Mesendoderm (in vitro differentiated cells): ENCODE results near the gene RFX3.

Experiments
- DNase-seq: peaks from one replicate; pipeline ENCODE4 v3.0.0; 2013
- H2AK5ac ChIP-seq: 2 replicates; pipeline ENCODE4 v1.6.1; 2013; ENCODE audit warnings: low read length, inconsistent platforms
- H2BK120ac ChIP-seq: 2 replicates; pipeline ENCODE4 v1.6.1; 2013; ENCODE audit warnings: low read depth, mild to moderate bottlenecking, low read length, moderate library complexity, mixed read lengths
- H2BK15ac ChIP-seq: replicated peaks from 2 replicates; pipeline ENCODE4 v1.6.1; 2013; ENCODE audit warnings: low read depth, mild to moderate bottlenecking, moderate library complexity
- H2BK5ac ChIP-seq: 2 replicates; pipeline ENCODE4 v1.6.1; 2013; ENCODE audit warnings: low read length, inconsistent platforms
- H3K18ac ChIP-seq: 2 replicates; pipeline ENCODE4 v1.6.1; 2013; ENCODE audit warnings: mild to moderate bottlenecking, low read length, mixed read lengths
- H3K23ac ChIP-seq: one replicate; pipeline ENCODE4 v1.6.1; 2013; ENCODE audit warnings: low read length
- H3K27ac ChIP-seq: 2 replicates; pipeline ENCODE4 v1.5.1; 2013; ENCODE audit warnings: low read depth, mild to moderate bottlenecking, inconsistent platforms, low read length, moderate library complexity
- H3K27me3 ChIP-seq: 2 replicates; pipeline ENCODE4 v1.6.1; 2013; ENCODE audit warnings: low read length, control low read depth, mild to moderate bottlenecking, inconsistent platforms; ENCODE audit not compliant: insufficient read depth, poor library complexity
- H3K36me3 ChIP-seq: 2 replicates; pipeline ENCODE4 v1.6.1; 2013; ENCODE audit warnings: low read length, inconsistent platforms; ENCODE audit not compliant: control insufficient read depth, insufficient read depth
- H3K4ac ChIP-seq: one replicate; pipeline ENCODE4 v1.6.1; 2013; ENCODE audit warnings: low read depth, mild to moderate bottlenecking, low read length, moderate library complexity
- H3K4me1 ChIP-seq: 2 replicates; pipeline ENCODE4 v1.6.1; 2013; ENCODE audit warnings: low read depth, low read length, inconsistent platforms; ENCODE audit not compliant: control insufficient read depth
- H3K4me2 ChIP-seq: 2 replicates; pipeline ENCODE4 v1.6.1; 2013; ENCODE audit warnings: low read length
- H3K4me3 ChIP-seq: 2 replicates; pipeline ENCODE4 v1.5.1; 2013; ENCODE audit warnings: mild to moderate bottlenecking, low read length
- H3K56ac ChIP-seq: one replicate; pipeline ENCODE4 v1.6.1; 2013; ENCODE audit warnings: low read length
- H3K79me1 ChIP-seq: 2 replicates; pipeline ENCODE4 v1.6.1; 2013; ENCODE audit warnings: low read length, inconsistent platforms
- H3K79me2 ChIP-seq: 2 replicates; pipeline ENCODE4 v1.6.1; 2013; ENCODE audit warnings: mild to moderate bottlenecking, low read length; ENCODE audit not compliant: control insufficient read depth, insufficient read depth
- H3K9ac ChIP-seq: 2 replicates; pipeline ENCODE4 v1.6.1; 2013; ENCODE audit warnings: low read length, inconsistent platforms
- H4K5ac ChIP-seq: one replicate; pipeline ENCODE4 v1.6.1; 2013; ENCODE audit warnings: low read length
- H4K8ac ChIP-seq: one replicate; pipeline ENCODE4 v1.6.1; 2013; ENCODE audit warnings: low read depth, mild to moderate bottlenecking, control low read depth, low read length, moderate library complexity
- WGBS: extraction: QIAGEN DNeasy Blood & Tissue Kit; methylation state at CpG from one replicate; pipeline ENCODE4 v1.1.7; 2013; ENCODE audit warnings: low lambda C conversion rate, missing lambda C conversion rate; ENCODE audit not compliant: insufficient coverage; ENCODE audit errors: extremely low coverage; 5-methylcytosine and 5-hydroxymethylcytosine counted together

The RFX3 gene

GRCh38 chr9:3224931-3225330 lies 300.9 kb downstream of the RFX3 start:
- Histone ChIP-seq H4K5ac (no peak overlapping the region), H3K4ac (no peak overlapping the region), H3K27me3 (no peaks in the 10 kb centered on the region), H3K79me2 (no peaks in the 10 kb centered on the region), H3K4me2 (no peak overlapping the region), H3K4me3 (no peak overlapping the region), H3K27ac (no peak overlapping the region), H2BK5ac (no peak overlapping the region), H3K18ac (no peak overlapping the region), H2AK5ac (no peak overlapping the region), H2BK15ac (no peak overlapping the region), H3K56ac (no peak overlapping the region), H3K36me3 (no peaks in the 10 kb centered on the region), H3K9ac (no peak overlapping the region), H4K8ac (no peak overlapping the region), H2BK120ac (no peak overlapping the region), H3K79me1 (no peaks in the 10 kb centered on the region), H3K4me1 (no peaks in the 10 kb centered on the region), H3K23ac (no peak overlapping the region)
- no CpG with 5 or more reads among the region's 7 CpGs for WGBS
- no peak for DNase-seq

GRCh38 chr9:3215658-3216057 lies 310.1 kb downstream of the RFX3 start:
- H2BK5ac ChIP-seq = no peak overlapping the region
- no peaks in the 10 kb centered on the region for H3K79me2 ChIP-seq
- no peak overlapping the region for H3K4me2 ChIP-seq
- no peak overlapping the region for H3K27ac ChIP-seq
- H3K4ac ChIP-seq = no peak overlapping the region
- no peaks in the 10 kb centered on the region for H3K36me3 ChIP-seq
- no peak overlapping the region for H4K5ac ChIP-seq
- no peak overlapping the region for H2AK5ac ChIP-seq
- H3K23ac ChIP-seq = no peak overlapping the region
- H3K9ac ChIP-seq = no peak overlapping the region
- no peak overlapping the region for H3K56ac ChIP-seq
- H3K18ac ChIP-seq = no peak overlapping the region
- no peak overlapping the region for H3K4me3 ChIP-seq
- H3K4me1 ChIP-seq = no peaks in the 10 kb centered on the region
- no CpG with 5 or more reads among the region's 1 CpG for WGBS
- DNase-seq = peak; percentile 5
- no peak overlapping the region for H4K8ac ChIP-seq
- H2BK15ac ChIP-seq = no peak overlapping the region
- no peaks in the 10 kb centered on the region for H3K79me1 ChIP-seq
- no peaks in the 10 kb centered on the region for H3K27me3 ChIP-seq
- no peak overlapping the region for H2BK120ac ChIP-seq

GRCh38 chr9:3214741-3215140 lies 311.1 kb downstream of the RFX3 start:
- H2AK5ac ChIP-seq = no peak overlapping the region
- H3K4me3 ChIP-seq = no peak overlapping the region
- H3K18ac ChIP-seq = no peak overlapping the region
- H4K8ac ChIP-seq = no peak overlapping the region
- no peak overlapping the region for H2BK120ac ChIP-seq
- no peak overlapping the region for H2BK15ac ChIP-seq
- no peak overlapping the region for H3K4me2 ChIP-seq
- no peaks in the 10 kb centered on the region for H3K79me1 ChIP-seq
- H3K4me1 ChIP-seq = no peaks in the 10 kb centered on the region
- H3K56ac ChIP-seq = no peak overlapping the region
- H3K23ac ChIP-seq = no peak overlapping the region
- H2BK5ac ChIP-seq = no peak overlapping the region
- no peak overlapping the region for H3K4ac ChIP-seq
- no peak overlapping the region for H4K5ac ChIP-seq
- no CpG with 5 or more reads among the region's 4 CpGs for WGBS
- no peak overlapping the region for H3K9ac ChIP-seq
- no peak overlapping the region for H3K27ac ChIP-seq
- no peaks in the 10 kb centered on the region for H3K79me2 ChIP-seq
- H3K36me3 ChIP-seq = no peaks in the 10 kb centered on the region
- no peak for DNase-seq
- H3K27me3 ChIP-seq = no peaks in the 10 kb centered on the region

- H3K4me3 ChIP-seq = no peak overlapping the region
- H3K4me1 ChIP-seq = no peaks in the 10 kb centered on the region
- no peak overlapping the region for H3K56ac ChIP-seq
- no peak overlapping the region for H2BK15ac ChIP-seq
- H4K8ac ChIP-seq = no peak overlapping the region
- no peaks in the 10 kb centered on the region for H3K79me1 ChIP-seq
- no peaks in the 10 kb centered on the region for H3K79me2 ChIP-seq
- H3K18ac ChIP-seq = no peak overlapping the region
- H3K27ac ChIP-seq = no peak overlapping the region
- no peak overlapping the region for H3K9ac ChIP-seq
- no peak overlapping the region for H3K4ac ChIP-seq
- no CpG with 5 or more reads among the region's 1 CpG for WGBS
- H4K5ac ChIP-seq = no peak overlapping the region
- H3K27me3 ChIP-seq = no peaks in the 10 kb centered on the region
- no peaks in the 10 kb centered on the region for H3K36me3 ChIP-seq
- no peak overlapping the region for H3K23ac ChIP-seq
- H2BK5ac ChIP-seq = no peak overlapping the region
- no peak overlapping the region for H2AK5ac ChIP-seq
- H3K4me2 ChIP-seq = no peak overlapping the region
- H2BK120ac ChIP-seq = no peak overlapping the region
- DNase-seq = no peak
Measured at GRCh38 chr9:3205421-3206095, 320.2 kb downstream of the RFX3 start.

- WGBS = no CpG with 5 or more reads among the region's 4 CpGs
- H2BK5ac ChIP-seq = no peak overlapping the region
- H3K79me1 ChIP-seq = no peaks in the 10 kb centered on the region
- no peak overlapping the region for H3K27ac ChIP-seq
- H2AK5ac ChIP-seq = no peak overlapping the region
- no peak overlapping the region for H2BK15ac ChIP-seq
- H3K79me2 ChIP-seq = no peaks in the 10 kb centered on the region
- no peak overlapping the region for H3K4ac ChIP-seq
- no peak overlapping the region for H3K56ac ChIP-seq
- no peak overlapping the region for H3K4me2 ChIP-seq
- H4K8ac ChIP-seq = no peak overlapping the region
- no peak overlapping the region for H3K23ac ChIP-seq
- H3K4me3 ChIP-seq = no peak overlapping the region
- no peak overlapping the region for H3K9ac ChIP-seq
- no peak overlapping the region for H2BK120ac ChIP-seq
- DNase-seq = no peak
- no peak overlapping the region for H3K18ac ChIP-seq
- no peaks in the 10 kb centered on the region for H3K27me3 ChIP-seq
- no peak overlapping the region for H4K5ac ChIP-seq
- H3K36me3 ChIP-seq = no peaks in the 10 kb centered on the region
- no peaks in the 10 kb centered on the region for H3K4me1 ChIP-seq
Measured at GRCh38 chr9:3200331-3200774, 325.4 kb downstream of the RFX3 start.

GRCh38 chr9:3193791-3194190 lies 332.0 kb downstream of the RFX3 start:
- H3K4me2 ChIP-seq = no peak overlapping the region

More at GRCh38 chr9:3193791-3194190, 332.0 kb downstream of the RFX3 start:
- no peak overlapping the region for H3K27ac ChIP-seq
- H2BK120ac ChIP-seq = no peak overlapping the region
- H4K5ac ChIP-seq = no peak overlapping the region
- H4K8ac ChIP-seq = no peak overlapping the region
- no peak overlapping the region for H2BK15ac ChIP-seq
- no peaks in the 10 kb centered on the region for H3K4me1 ChIP-seq
- H3K56ac ChIP-seq = no peak overlapping the region
- no peak overlapping the region for H2BK5ac ChIP-seq
- no peaks in the 10 kb centered on the region for H3K36me3 ChIP-seq
- no CpG with 5 or more reads among the region's 4 CpGs for WGBS
- H3K27me3 ChIP-seq = no peaks in the 10 kb centered on the region
- no peak overlapping the region for H3K4me3 ChIP-seq
- no peaks in the 10 kb centered on the region for H3K79me2 ChIP-seq
- no peak overlapping the region for H3K4ac ChIP-seq
- DNase-seq = no peak
- H3K9ac ChIP-seq = no peak overlapping the region
- H3K18ac ChIP-seq = no peak overlapping the region
- no peak overlapping the region for H3K23ac ChIP-seq
- no peaks in the 10 kb centered on the region for H3K79me1 ChIP-seq
- no peak overlapping the region for H2AK5ac ChIP-seq
